ENCODE measurements around the gene EEFSEC. TPM values are rescaled to one million over a fixed set of nuclear protein-coding genes. Genes with fewer than 3 reads are reported as not detected.

Gene EEFSEC, protein sequence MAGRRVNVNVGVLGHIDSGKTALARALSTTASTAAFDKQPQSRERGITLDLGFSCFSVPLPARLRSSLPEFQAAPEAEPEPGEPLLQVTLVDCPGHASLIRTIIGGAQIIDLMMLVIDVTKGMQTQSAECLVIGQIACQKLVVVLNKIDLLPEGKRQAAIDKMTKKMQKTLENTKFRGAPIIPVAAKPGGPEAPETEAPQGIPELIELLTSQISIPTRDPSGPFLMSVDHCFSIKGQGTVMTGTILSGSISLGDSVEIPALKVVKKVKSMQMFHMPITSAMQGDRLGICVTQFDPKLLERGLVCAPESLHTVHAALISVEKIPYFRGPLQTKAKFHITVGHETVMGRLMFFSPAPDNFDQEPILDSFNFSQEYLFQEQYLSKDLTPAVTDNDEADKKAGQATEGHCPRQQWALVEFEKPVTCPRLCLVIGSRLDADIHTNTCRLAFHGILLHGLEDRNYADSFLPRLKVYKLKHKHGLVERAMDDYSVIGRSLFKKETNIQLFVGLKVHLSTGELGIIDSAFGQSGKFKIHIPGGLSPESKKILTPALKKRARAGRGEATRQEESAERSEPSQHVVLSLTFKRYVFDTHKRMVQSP
- total RNA-seq, result 1.8 and 4.5 TPM in 2 replicates

GRCh38 chr3:128153156-128154041 lies at the start of gene EEFSEC:
Gene EEFSEC, plus strand, starts transcription at chr3:128153481. Its CDS starts 27 bp downstream, at chr3:128153508.

GRCh38 chr3:128123538-128124368 lies 29.5 kb upstream of the EEFSEC start, which contains the start of gene RUVBL1:
Gene RUVBL1, minus strand, starts transcription at chr3:128123812. Its CDS starts 88 bp downstream, at chr3:128123724.

Other genes with a start within 250 kb of the EEFSEC start
- gene KBTBD12, start 238.2 kb upstream of the EEFSEC start, total RNA-seq, result not detected in 2 replicates
- gene SEC61A1, start 101.0 kb upstream of the EEFSEC start, total RNA-seq, result 191 and 215 TPM in 2 replicates
- gene RUVBL1, start 29.7 kb upstream of the EEFSEC start, total RNA-seq, result 108 and 122 TPM in 2 replicates

All from epithelial cell of umbilical artery (primary cell).